Smooth muscle cell (in vitro differentiated cells): ENCODE results near the gene DGCR6. TPM values are rescaled to one million over a fixed set of nuclear protein-coding genes. Genes with fewer than 3 reads are reported as not detected.
"Not testable (repeated sequence)": the region's sequence is repeated elsewhere in the genome, so short reads cannot be mapped to it uniquely, and the experiment has no call there.

Experiments used
- DNase-seq: peaks from one replicate; lab custom pipeline; 2025; ENCODE audit not compliant: unreplicated experiment; lab: John Stamatoyannopoulos, UW
- H2AFZ ChIP-seq: fragments of 200-600 bp; sonication (generic); 2 replicates; pipeline ENCODE4 v1.6.0; 2016; ENCODE audit warnings: antibody characterized with exemption, low read depth, mild to moderate bottlenecking
- H3F3A ChIP-seq: fragments of 200-600 bp; sonication (generic); 2 replicates; pipeline ENCODE4 v1.6.0; 2017; ENCODE audit warnings: antibody characterized with exemption, low read depth
- H3K27ac ChIP-seq: fragments of 200-600 bp; sonication (generic); 2 replicates; pipeline ENCODE4 v1.5.1; 2016; ENCODE audit warnings: low read depth, mild to moderate bottlenecking
- H3K27me3 ChIP-seq: fragments of 200-600 bp; sonication (generic); 2 replicates; pipeline ENCODE4 v1.6.1; 2016; ENCODE audit warnings: low read depth, mild to moderate bottlenecking
- H3K36me3 ChIP-seq: fragments of 200-600 bp; sonication (generic); 2 replicates; pipeline ENCODE4 v1.5.1; 2016; ENCODE audit warnings: low read depth
- H3K4me1 ChIP-seq: fragments of 200-600 bp; sonication (generic); 2 replicates; pipeline ENCODE4 v1.5.1; 2016; ENCODE audit warnings: low read depth
- H3K4me2 ChIP-seq: fragments of 200-600 bp; sonication (generic); 2 replicates; pipeline ENCODE4 v1.6.0; 2016; ENCODE audit warnings: mild to moderate bottlenecking
- H3K4me3 ChIP-seq: fragments of 200-600 bp; sonication (generic); 2 replicates; pipeline ENCODE4 v1.5.1; 2016; ENCODE audit warnings: mild to moderate bottlenecking
- H3K79me2 ChIP-seq: fragments of 200-600 bp; sonication (generic); 2 replicates; pipeline ENCODE4 v1.6.0; 2016; ENCODE audit warnings: low read depth, mild to moderate bottlenecking
- H3K9ac ChIP-seq: fragments of 200-600 bp; sonication (generic); 2 replicates; pipeline ENCODE4 v1.6.0; 2016; ENCODE audit warnings: low read depth
- H3K9me3 ChIP-seq: fragments of 200-600 bp; sonication (generic); replicated peaks from 2 replicates; pipeline ENCODE4 v1.5.1; 2016; ENCODE audit warnings: low read depth
- H4K20me1 ChIP-seq: fragments of 200-600 bp; sonication (generic); 2 replicates; pipeline ENCODE4 v1.6.0; 2016; ENCODE audit warnings: low read depth
- WGBS: methylation state at CpG from one replicate; pipeline ENCODE4 v1.1.7; 2016; ENCODE audit warnings: low lambda C conversion rate; 5-methylcytosine and 5-hydroxymethylcytosine counted together
- polyA plus RNA-seq: library from polyadenylated mRNA; unstranded; fragments of >200 nt; fragmentation: Nextera tagmentation; extraction: Ambion mirVana; gene quantifications from 2 replicates; pipeline ENCODE4 v1.2.1, GENCODE V29; 2016
- total RNA-seq: library from RNA; depleted of rRNA; stranded (reverse); fragments of >200 nt; gene quantifications from 2 replicates; pipeline ENCODE4 v1.2.3, GENCODE V29; 2014
- TF ChIP-seq, protein P1 (sequence below): fragments of 200-600 bp; sonication (generic); IDR thresholded peaks from 2 replicates; pipeline ENCODE4 v1.5.1; 2017; ENCODE audit warnings: borderline replicate concordance, mild to moderate bottlenecking, antibody characterized with exemption; ENCODE audit not compliant: insufficient read depth, poor library complexity, severe bottlenecking

Gene DGCR6
- total and polyA plus RNA-seq, 2 experiments from 2014 or later, result 3.1 to 4.9 TPM

DNA sequence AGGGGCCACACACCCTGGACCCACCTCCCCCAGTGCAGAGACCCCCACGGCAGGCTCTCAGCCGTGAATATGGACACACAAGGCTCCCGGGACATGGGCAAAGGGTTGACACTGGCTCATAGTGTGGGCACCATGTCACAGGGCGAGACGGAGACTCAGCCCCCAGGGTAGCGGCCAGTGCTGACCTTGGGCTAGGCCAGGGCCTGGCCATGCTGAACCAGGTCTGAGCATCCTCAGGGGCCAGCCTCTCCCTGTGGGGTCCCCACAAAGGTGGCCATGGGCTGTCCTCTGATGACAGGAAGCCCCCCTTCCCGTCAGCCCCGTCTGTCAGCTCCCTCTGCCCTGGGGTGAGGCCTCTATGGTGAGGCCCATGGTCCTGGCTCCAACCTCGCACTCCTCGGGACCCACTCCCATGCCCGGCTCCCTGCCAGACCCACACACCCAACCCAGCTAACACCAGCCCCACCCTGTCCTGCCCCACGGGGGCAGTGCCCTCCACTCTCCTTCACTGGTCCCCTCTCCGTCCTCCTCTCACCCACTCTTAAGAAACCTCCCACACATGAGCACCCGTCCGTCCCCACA lies 49.0 kb downstream of the DGCR6 start:
- Histone ChIP-seq H3K36me3 (no peaks in the 10 kb centered on the region), H4K20me1 (no peaks in the 10 kb centered on the region), H3K27me3 (no peaks in the 10 kb centered on the region), H3K27ac (no peak overlapping the region), H3F3A (no peaks in the 10 kb centered on the region), H2AFZ (no peak overlapping the region), H3K79me2 (no peaks in the 10 kb centered on the region), H3K9ac (no peak overlapping the region), H3K4me3 (no peak overlapping the region), H3K4me2 (no peak overlapping the region), H3K9me3 (no peaks in the 10 kb centered on the region), H3K4me1 (no peaks in the 10 kb centered on the region)
- TF ChIP-seq, protein P1, sequence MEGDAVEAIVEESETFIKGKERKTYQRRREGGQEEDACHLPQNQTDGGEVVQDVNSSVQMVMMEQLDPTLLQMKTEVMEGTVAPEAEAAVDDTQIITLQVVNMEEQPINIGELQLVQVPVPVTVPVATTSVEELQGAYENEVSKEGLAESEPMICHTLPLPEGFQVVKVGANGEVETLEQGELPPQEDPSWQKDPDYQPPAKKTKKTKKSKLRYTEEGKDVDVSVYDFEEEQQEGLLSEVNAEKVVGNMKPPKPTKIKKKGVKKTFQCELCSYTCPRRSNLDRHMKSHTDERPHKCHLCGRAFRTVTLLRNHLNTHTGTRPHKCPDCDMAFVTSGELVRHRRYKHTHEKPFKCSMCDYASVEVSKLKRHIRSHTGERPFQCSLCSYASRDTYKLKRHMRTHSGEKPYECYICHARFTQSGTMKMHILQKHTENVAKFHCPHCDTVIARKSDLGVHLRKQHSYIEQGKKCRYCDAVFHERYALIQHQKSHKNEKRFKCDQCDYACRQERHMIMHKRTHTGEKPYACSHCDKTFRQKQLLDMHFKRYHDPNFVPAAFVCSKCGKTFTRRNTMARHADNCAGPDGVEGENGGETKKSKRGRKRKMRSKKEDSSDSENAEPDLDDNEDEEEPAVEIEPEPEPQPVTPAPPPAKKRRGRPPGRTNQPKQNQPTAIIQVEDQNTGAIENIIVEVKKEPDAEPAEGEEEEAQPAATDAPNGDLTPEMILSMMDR, result no peak
- WGBS, result 93% methylated on average over 14 of the region's 15 CpGs
- DNase-seq, result no peak

- H3K9me3 ChIP-seq, result no peaks in the 10 kb centered on the region
- H4K20me1 ChIP-seq, result no peaks in the 10 kb centered on the region
- H3K9ac ChIP-seq, result no peak overlapping the region
- no peak overlapping the region for H2AFZ ChIP-seq
- no peak overlapping the region for H3K4me3 ChIP-seq
- H3K4me1 ChIP-seq, result no peaks in the 10 kb centered on the region
- 96% methylated on average over 10 of the region's 10 CpGs for WGBS
- H3K27me3 ChIP-seq, result no peaks in the 10 kb centered on the region
- no peaks in the 10 kb centered on the region for H3K36me3 ChIP-seq
- H3K4me2 ChIP-seq, result no peak overlapping the region
- H3K79me2 ChIP-seq, result no peaks in the 10 kb centered on the region
- no peak for DNase-seq
- no peaks in the 10 kb centered on the region for H3F3A ChIP-seq
- TF ChIP-seq, protein P1, result no peak
- no peak overlapping the region for H3K27ac ChIP-seq
Measured at GRCh38 chr22:18955696-18956095, 49.6 kb downstream of the DGCR6 start.

- not testable (repeated sequence) for H4K20me1 ChIP-seq, H3K4me1 ChIP-seq, H2AFZ ChIP-seq, H3K27ac ChIP-seq, H3K9me3 ChIP-seq, H3F3A ChIP-seq, H3K79me2 ChIP-seq, H3K4me2 ChIP-seq, H3K9ac ChIP-seq, DNase-seq, H3K27me3 ChIP-seq, H3K4me3 ChIP-seq, H3K36me3 ChIP-seq
- 90% methylated on average over 15 of the region's 15 CpGs for WGBS
Measured at GRCh38 chr22:18956121-18956895, 50.2 kb downstream of the DGCR6 start.

DNA sequence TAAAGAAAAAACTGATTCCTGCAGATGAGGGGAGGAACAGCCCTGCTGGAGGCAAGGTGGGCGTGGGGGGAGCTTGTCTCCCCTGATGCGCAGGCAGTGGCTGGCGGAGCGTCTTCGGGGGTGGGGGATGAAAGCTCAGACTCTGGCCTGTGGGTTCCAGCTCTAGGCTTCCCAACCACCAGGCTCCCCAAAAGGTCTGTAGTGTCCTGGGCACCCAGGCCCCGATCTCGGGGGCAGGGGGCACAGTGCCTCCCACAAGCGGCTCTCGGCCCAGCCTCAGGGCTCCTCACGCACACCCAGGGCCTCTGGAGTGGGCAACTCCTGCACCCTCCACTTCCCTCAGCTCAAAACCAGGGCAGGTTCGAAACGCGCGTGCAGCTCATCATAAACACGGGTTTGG lies 50.8 kb downstream of the DGCR6 start:
- H3K4me1 ChIP-seq, result not testable (repeated sequence)

GRCh38 chr22:18957621-18958320 lies 51.7 kb downstream of the DGCR6 start:
- not testable (repeated sequence) for H3K9me3 ChIP-seq, H3K27me3 ChIP-seq, H3K4me3 ChIP-seq, H4K20me1 ChIP-seq, H3K79me2 ChIP-seq, H3K4me2 ChIP-seq, H3K4me1 ChIP-seq, H3K36me3 ChIP-seq, DNase-seq, H2AFZ ChIP-seq, H3K9ac ChIP-seq, H3K27ac ChIP-seq, H3F3A ChIP-seq
- WGBS, result 93% methylated on average over 14 of the region's 18 CpGs

More for the DNA sequence above, 50.8 kb downstream of the DGCR6 start:
- H3K9me3 ChIP-seq, H3K4me2 ChIP-seq, H3F3A ChIP-seq, H3K27ac ChIP-seq, H3K36me3 ChIP-seq, H3K9ac ChIP-seq, H3K4me3 ChIP-seq, H3K79me2 ChIP-seq, H3K27me3 ChIP-seq, H4K20me1 ChIP-seq, H2AFZ ChIP-seq, DNase-seq: not testable (repeated sequence)
- 95% methylated on average over 15 of the region's 15 CpGs for WGBS

DNA sequence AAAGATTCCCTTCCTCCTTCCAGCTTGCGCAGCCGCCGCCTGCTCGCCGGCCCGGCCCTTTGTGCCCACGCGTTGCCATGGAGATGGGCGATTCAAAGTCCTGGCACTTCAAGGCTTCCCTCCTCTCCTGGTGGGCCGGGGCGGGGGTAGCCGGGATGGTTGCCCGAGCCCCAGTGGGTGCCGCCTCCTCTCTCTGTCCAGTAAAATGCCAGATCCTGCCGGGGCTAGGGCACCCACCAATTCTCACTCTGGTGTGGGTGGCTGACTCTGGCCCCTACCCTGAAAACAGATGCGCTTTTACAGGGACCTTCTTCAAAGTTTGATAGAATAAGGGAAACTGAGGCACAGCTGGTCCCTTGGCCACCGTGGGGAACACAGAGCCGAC lies 52.2 kb downstream of the DGCR6 start:
- not testable (repeated sequence) for H3K4me1 ChIP-seq, H3K4me3 ChIP-seq, H3K36me3 ChIP-seq, H3K9me3 ChIP-seq, H4K20me1 ChIP-seq, H2AFZ ChIP-seq, DNase-seq, H3K27me3 ChIP-seq, H3K4me2 ChIP-seq, H3K9ac ChIP-seq, H3K79me2 ChIP-seq, H3F3A ChIP-seq, H3K27ac ChIP-seq
- 92% methylated on average over 18 of the region's 18 CpGs for WGBS
